Ramos (cell line): Measurements from ENCODE around the gene REC8.
"Not testable (repeated sequence)": the region's sequence is repeated elsewhere in the genome, so short reads cannot be mapped to it uniquely, and the experiment has no call there.

Experiments
- in situ Hi-C: fragments of 300-500 bp; cut with MboI; formaldehyde crosslinking; loops from one replicate; pipeline ENCODE4 v1.14.3; 2022; ENCODE audit warnings: low sequenced_read_pairs; ENCODE audit not compliant: unreplicated experiment

REC8 gene

DNA sequence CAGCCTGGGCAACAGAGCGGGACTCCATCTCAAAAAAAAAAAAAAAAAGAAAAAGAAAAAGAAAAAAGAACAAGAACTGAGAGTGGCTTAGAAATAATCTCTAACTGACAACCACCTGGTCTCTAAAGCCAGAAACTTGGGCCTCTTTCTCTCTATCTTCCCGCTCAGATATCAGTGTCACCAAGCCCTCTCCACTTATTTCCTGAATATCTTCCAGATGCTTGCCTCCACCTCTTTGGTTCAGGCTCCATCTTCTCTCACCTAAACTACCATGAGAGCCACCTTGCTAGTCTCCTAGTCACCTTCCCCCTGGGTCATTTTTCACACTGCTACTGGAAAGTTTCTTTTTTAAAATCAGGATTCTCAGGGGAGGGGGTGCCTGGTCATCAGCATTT is 25.2 kb downstream of the REC8 start:
- in situ Hi-C loops, result no loop called here

DNA sequence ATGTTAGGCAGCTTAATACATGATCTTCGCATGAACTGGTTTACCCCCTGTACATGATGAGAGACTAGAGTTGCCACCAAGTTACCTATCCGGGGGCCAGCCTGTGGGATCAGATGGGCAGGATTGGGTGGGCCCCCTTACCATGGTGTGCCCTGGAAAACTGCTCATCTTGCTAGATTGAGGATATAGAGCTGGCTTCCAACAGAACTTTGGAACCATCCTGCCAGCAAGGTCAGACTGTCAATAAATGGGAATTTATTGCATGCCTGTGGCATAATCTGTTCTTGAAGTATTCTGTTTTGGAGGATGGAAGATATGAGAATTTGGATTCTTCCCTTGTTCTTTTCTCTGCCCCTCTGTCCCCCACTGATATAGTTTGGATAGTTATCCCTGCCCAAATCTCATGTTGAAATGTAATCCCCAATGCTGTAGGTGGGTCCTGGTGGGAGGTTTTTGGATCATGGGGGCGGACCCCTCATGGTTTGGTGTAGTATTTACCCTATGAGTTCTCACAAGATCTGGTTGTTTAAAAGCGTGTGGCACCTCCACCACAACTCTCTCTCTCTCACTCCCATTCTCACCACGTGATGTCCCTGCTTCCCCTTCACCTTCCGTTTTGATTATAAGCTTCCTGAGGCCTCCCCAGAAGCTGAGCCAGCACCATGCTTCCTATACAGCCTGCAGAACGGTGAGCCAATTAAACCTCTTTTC is 27.1 kb downstream of the REC8 start:
- in situ Hi-C loops, result no loop called here

DNA sequence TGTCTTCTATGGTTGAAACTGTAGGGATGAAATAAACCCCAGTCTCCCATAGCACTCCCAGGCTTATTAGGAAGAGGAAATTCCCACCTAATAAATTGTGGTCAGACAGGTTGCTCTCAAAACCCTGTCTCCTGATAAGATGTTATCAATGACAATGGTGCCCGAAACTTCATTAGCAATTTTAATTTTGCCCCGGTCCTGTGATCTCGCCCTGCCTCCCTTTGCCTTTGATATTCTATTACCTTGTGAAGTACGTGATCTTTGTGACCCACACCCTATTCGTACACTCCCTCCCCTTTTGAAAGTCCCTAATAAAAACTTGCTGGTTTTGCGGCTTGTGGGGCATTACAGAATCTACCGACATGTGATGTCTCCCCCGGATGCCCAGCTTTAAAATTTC is 30.7 kb downstream of the REC8 start:
- in situ Hi-C loops, result not testable (repeated sequence)

DNA sequence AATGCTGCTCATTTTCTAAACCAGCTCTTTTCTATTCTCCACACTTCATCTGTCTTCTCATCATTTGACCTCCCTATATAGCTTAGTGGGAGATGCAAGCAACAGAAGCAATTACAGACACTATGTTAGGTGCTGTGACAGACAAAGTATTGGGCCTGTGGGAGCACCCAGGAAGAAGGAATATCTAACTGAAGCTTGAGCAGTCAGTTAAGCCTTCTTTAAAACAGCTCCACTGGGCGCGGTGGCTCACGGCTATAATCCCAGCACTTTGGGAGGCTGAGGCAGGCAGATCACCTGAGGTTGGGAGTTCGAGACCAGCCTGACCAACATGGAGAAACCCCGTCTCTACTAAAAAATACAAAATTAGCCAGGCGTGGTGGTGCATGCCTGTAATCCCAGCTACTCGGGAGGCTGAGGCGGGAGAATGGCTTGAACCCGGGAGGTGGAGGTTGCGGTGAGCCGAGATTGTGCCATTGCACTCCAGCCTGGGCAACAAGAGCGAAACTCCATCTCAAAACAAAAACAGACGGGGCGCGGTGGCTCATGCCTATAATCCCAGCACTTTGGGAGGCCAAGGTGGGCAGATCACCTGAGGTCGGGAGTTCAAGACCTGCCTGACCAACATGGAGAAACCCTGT is 31.5 kb downstream of the REC8 start:
- in situ Hi-C loops, result not testable (repeated sequence)

DNA sequence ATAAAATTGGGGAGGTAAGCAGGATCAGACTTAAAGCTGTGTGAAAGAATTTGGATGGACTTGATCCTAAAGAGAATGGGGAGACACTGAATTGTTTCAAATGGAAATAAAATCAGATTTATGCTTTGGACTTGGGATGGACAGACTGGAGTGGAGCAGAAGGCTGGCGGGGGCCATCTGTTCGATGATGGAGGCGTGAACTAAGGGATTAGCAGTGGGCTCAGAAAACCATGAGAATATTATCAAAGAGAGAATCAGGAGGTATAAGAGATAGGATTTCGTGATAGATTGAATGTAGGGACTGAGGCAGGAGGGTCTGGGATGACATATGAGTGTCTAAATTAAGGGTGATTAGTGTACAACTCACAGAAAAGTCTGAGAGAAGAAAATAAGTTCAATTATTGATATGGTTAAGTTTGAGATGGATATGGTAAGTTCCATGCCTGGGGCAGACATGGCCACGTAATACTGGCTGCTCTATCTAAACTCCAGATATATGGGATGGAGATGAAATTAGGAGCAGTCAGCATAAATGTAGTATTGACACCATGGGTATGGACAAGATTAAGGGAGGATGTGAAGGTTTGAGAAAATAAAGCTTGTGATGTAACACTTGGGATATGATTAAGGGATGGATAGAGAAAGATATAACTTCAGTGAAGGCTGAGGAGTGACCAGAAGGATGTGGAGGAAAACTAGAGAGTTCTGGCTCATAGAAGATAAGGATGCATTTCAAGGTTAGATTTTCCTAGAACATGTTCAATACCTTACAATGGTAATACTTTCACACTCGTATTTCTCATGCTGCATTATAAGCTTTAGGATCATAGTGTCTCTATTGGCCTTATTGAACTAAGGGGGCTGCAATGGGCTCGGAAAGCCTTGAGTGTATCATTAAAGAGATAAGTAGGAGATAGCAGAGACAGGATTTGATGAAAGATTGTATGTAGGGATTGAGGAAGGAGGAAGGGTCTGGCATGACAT is 32.6 kb downstream of the REC8 start:
- in situ Hi-C loops, result no loop called here

DNA sequence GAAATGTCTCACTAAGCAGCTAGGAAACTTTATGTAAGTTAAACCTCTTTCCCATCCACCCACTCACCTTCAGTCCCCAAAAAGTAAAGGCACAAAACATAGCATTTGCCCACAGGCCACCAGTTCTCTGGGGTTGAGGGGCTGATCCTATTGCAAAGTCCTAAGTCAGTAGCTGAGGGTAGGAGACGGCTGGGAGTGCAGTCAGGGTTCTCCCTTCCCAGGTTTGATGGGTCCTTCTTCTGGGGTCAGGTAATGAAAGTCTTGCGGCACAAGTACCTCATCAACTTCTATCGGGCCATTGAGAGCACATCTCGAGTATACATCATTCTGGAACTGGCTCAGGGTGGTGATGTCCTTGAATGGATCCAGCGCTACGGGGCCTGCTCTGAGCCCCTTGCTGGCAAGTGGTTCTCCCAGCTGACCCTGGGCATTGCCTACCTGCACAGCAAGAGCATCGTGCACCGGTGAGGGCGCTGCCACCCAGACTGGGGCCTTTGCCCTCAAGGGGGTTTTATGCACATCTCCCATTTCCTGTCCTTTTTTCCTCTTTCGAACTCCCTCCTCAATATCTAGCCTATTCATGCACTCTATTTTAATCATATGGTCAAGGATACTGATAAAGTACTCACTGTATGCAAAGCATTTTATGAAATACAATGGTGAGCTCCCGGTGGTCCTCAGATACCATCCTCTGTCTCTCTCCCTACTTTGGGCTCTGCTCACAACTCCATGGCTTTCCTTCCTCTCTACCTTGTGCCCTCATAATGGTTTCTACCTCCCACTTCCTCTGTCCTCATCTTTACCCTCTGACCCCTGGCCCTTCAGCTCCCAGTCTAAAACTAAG is 34.6 kb downstream of the REC8 start:
- in situ Hi-C loops, result no loop called here

DNA sequence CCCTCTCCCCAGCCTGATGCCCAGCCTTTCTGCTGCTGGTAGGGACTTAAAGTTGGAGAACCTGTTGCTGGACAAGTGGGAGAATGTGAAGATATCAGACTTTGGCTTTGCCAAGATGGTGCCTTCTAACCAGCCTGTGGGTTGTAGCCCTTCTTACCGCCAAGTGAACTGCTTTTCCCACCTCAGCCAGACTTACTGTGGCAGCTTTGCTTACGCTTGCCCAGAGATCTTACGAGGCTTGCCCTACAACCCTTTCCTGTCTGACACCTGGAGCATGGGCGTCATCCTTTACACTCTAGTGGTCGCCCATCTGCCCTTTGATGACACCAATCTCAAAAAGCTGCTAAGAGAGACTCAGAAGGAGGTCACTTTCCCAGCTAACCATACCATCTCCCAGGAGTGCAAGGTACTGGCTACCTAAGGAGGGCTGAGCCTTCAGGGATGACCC is 35.2 kb downstream of the REC8 start:
- in situ Hi-C loops, result no loop called here

DNA sequence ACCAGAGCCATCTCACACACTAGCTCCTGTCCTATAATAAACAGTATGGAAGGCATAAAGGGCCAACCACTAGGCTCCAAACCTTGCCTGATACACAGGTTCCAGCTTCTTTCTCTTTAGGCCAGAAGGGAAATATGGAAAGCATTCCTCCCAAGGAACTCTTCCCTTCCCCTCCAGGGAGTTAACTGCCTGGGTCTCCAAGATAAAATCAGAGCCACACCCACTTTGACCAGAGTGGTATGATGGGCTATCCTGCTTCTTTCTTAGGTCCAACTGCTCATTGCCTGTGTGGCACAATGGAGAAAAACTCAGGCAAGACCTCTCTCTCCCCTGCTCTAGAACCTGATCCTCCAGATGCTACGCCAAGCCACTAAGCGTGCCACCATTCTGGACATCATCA is 35.7 kb downstream of the REC8 start:
- in situ Hi-C loops, result no loop called here

DNA sequence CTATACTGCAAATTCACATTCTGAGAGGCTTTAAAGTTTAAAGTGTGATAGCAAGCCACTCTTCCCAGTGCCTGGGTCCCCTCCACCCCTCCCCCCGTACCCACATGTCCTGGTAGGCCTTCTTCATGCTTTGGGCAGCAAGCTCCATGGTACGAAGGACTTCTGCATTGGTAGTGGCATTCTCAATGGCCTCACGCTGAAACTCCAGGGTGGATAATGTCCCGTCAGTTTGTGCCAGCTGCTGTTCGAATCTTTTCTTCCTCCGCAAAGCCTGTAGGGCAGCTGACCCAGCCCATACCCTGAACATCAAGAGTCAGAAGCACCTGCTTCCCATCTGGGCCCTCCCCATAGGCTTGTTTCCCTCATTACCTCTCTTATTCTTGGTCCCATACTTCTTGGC is 39.4 kb downstream of the REC8 start:
- in situ Hi-C loops, result no loop called here

DNA sequence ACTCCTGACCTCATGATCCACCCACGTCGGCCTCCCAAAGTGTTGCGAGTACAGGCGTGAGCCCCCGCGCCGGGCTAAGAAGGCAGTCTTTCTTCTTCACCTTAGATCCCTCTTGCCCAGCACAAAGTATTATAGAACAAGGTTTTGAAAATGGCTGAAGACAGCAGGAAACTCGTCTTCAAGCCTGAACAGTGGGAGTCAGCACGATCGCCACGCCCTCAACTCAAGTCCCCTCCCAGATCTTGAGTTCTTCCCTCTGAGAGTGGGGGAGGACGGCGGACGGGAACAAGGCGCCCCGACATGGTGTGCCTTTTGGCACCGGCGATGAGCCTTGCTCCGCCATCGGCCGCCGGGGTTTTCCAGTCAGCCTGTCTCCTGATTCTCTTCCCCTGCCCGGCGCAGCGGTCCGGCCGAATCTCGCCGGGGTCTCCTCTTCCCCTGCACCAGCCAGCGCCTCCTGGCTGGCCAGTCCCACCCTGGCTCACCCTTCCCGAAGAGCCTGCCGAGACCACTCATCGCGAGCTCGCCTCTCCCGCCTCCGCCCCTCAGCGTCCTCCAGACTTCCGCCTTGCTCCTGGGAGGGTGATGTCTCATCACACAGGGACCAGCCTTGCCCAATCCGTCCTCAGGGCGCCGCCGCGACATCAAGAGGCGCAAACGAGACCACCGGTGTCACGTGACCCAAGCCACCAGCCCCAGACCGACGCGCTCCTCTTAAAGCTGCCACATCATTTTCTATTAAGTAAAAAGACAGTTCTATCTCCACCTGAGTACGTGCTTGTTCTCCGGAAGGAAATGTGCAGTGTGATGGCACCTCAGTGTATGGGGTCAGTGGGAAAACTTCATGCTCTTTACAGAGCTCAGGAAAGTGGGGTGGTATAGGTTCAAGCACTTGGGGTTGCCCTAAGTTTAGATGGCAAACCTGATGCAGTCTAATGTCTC is 41.3 kb downstream of the REC8 start, which contains the start of gene CHMP4A:
TSS of gene CHMP4A (minus strand) at position 565 of the 942 bp plus-strand sequence. CDS start at position 516, 49 bp downstream.
- in situ Hi-C loops, result no loop called here

DNA sequence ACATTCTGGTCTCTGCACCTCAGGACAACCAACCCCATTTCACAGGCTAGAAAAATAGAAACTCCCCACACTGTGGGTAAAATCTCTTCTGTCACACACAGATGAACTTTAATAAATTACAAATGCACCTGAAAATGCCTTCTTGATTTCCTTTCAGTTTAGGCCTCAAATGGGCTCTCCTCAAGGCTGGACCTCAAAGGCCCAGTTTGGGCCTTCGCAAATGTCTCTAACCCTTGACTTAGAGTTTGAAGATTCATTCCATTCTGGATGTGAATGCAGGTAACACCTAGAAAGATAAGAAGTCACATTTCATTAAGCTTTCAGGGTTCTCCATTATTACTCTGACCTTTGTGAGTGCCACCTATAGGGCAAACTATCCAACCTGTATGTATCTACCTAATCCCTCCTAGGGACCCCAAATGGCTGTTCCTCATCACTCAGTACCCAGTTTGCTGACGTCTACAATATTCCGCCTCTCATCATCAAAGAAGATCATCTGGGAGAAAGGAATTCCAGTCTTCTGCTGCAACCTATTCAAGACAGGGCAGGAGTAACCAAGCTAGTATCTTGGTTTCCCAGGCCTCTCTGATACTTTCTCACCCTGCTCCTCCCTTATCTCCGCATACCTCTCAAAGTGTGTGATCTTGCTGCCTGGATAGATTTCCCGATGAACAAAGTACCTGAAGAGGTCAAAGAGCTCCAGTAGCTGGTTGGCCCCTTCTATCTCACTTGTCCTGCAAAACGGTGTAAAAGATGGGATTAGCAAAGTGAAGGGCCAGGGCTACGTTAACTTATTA is 42.2 kb downstream of the REC8 start:
- in situ Hi-C loops, result no loop called here

DNA sequence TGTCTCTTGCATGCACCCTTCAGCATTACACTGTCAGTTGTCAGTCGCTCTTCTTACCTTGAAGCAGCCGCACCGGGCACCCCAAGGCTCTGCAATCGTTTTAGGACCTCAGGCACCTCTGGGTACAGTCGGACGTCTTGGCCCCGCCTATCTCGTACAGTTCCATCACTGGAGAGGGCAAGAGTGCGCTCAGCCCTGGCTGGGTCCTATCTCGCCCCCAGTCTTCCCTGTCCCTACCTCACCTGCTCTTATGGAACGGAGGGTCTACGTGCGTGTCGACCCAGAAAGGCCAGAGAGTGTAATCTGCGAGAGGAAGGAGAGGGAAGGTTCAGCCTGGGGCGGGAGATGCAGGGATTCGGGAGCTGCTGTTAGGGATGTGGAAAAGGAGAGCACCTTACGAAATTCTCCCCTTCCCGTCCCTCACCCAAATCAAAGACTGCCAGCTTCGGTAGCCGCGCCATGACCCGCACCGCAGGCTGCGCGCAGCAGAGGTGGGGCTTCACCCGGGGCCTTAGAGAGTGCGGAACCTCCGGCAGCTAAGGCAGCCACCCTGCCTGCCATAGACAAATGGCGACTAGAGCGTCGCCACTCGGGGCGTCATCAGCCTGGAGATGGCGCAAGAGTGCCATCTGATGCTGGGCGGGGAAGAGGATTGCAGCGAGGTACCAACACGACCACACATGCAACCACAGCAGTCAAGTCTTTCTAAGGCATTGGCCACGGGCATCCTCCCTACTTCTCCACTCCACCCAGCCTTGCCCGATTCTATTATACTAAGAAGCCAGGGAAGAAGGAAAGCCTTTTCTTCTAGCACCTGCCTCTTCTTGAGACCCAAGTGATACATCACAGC is 43.8 kb downstream of the REC8 start, which contains the start of gene MDP1:
TSS of gene MDP1 (minus strand) at position 572 of the 850 bp plus-strand sequence. CDS start at position 461, 111 bp downstream.
- in situ Hi-C loops, result no loop called here

DNA sequence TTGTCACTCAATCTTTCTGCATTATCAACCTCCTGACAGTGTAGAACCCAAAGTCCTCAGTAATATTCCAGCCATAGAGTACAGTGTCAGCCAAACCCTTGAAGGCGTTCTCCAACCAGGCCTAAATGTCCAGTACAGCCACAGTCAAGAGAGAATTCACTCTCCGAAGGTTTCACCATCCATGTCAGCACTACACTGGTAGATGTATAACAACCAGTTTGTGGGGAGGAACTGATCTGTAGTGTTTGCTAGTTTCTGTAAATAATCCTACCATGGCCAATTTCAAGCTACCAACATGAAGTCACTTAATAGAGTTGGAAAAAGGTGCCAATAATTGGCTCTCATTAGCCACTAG is 44.4 kb downstream of the REC8 start:
- in situ Hi-C loops, result no loop called here

DNA sequence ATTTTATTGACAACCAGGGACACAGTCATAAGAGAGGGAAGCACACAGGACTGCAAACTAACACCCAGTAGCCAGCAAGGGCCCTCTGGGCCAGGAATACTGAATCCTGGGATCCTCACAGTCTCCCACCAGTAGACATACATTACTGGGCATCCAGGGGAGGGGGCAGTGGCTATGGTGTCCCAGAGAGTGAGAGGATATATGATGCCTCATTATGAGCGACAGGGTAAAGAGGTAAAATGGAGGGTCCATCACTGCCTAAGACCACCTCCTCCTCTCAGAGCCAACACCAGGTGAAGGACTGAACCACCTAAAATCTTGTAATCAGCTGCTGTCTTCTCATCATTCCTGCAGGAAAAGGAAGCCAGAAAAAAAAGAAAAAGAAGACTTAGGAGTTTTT is 45.0 kb downstream of the REC8 start:
- in situ Hi-C loops, result not testable (repeated sequence)

DNA sequence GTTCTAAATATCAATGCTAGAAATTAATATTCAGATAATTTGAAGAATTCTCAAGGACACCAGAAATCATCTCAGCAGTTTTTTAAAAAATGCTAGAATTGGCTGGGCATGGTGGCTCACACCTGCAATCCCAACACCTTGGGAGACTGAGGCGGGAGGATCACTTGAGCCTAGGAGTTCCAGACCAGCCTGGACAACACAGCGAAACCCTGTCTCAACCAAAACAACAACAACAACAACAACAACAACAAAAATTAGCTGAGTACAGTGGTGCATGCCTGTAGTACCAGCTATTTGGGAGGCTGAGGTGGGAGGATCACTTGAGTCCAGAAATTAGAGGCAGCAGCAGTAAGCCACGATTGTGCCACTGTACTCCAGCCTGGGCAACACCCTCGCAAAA is 47.2 kb downstream of the REC8 start:
- in situ Hi-C loops, result no loop called here

DNA sequence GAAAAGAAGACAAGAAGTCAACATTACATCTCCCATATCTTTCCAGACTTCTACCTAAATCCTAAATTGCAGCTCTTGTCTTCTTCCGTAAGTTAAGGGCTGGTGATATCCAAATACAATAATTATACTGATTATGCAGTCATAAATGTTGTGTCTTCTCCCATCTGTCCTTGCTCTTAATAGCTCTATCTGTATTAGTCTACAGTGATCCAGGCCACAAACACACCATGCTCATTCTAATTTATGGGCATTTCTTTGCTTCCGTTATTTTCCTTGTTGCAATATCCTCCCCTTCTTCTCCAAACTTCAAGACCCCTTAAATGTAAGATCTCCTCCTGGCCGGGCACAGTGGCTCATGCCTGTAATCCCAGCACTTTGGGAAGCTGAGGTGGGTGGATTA is 47.6 kb downstream of the REC8 start:
- in situ Hi-C loops, result no loop called here

DNA sequence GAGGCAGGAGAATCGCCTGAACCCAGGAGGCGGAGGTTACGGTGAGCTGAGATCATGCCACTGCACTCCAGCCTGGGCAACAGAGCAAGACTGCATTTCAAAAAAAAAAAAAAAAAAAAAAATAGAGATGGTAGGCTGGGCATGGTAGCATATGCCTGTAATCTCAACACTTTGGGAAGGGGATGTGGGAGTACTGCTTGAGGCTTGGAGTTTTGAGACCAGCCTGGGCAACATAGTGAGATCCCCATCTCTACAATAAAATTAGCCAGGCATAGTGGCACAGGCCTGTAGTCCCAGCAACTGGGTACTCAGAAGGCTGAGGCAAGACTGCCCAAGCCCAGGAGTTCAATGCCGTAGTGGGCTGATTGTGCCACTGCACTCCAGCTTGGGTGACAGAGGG is 51.1 kb downstream of the REC8 start:
- in situ Hi-C loops, result not testable (repeated sequence)
